ENCODE measurements around the gene SUGCT. TPM values are rescaled to one million over a fixed set of nuclear protein-coding genes. Genes with fewer than 3 reads are reported as not detected.
"Not testable (repeated sequence)": the region's sequence is repeated elsewhere in the genome, so short reads cannot be mapped to it uniquely, and the experiment has no call there.

SUGCT gene
- total and polyA plus RNA-seq, 8 donors, result 0.73 to 1.9 (median 1.2) TPM

- Histone ChIP-seq H3K27ac (no peak overlapping the region), H3K36me3 (no peaks in the 10 kb centered on the region), H3K4me1 (no peaks in the 10 kb centered on the region), H3K4me3 (no peak overlapping the region), H3K27me3 (no peaks in the 10 kb centered on the region), H3K9me3 (no peaks in the 10 kb centered on the region)
- ATAC-seq (no peak), FAIRE-seq (no peak), DNase-seq (no peak)
- whole genome bisulfite sequencing, 2 donors, result 69 to 78% methylated on average over 6 of the region's 6 CpGs
- intact Hi-C loops (cut with DNase I), result no loop called here
- TF ChIP-seq CTCF (IDR thresholded peaks at IDR 0.05), result no peak
Measured at GRCh38 chr7:40595129-40595528, 460.3 kb downstream of the SUGCT start.

DNA sequence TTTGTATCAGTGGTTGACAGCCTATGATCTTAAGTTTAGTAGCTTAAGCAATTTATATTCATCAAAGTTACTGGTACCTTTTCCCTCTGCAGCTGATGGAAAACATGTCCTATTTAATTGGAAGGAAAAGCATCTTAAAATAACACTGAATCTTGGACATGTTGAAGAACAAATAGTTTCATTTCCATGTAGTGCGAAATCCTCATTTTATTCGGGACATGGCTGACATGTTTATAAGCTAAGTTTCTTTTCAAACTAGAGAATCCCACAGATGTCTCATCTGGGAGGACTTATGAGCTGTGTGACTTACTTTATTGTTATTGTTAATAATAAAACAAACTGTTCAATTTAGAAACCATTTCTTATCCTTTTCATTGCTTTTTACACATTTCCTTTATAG, 461.0 kb downstream of the SUGCT start:
- FAIRE-seq, result no peak
- Histone ChIP-seq H3K36me3 (no peaks in the 10 kb centered on the region), H3K4me1 (no peaks in the 10 kb centered on the region), H3K4me3 (no peak overlapping the region), H3K9me3 (no peaks in the 10 kb centered on the region), H3K27ac (no peak overlapping the region), H3K27me3 (no peaks in the 10 kb centered on the region)
- intact Hi-C loops (cut with DNase I), result no loop called here
- TF ChIP-seq CTCF (IDR thresholded peaks at IDR 0.05), result no peak
- 77 to 98% methylated on average over 2 of the region's 2 CpGs for WGBS, 2 donors
- no peak for ATAC-seq
- DNase-seq, result no peak

DNA sequence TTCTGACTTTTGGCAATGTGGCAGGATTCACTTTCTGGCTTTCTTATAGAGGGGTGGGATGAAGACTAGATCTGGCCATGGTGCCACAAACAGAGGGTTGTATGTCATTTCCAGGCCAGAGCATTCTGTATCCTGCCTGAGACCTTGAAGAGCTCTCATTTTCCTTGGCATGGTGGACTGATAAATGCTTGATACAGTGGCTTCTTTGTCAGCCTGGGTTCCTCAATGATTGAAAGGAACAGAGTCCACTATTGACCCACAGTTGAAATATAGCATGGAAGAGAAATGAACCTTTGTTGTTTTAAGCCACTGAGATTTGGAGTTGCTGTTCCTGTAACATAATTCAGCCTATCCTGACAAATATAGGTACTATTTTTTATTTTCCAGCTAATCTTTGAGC, 462.7 kb downstream of the SUGCT start:
- no peaks in the 10 kb centered on the region for H3K27me3 ChIP-seq
- FAIRE-seq (no peak), ATAC-seq (no peak), DNase-seq (no peak)
- intact Hi-C loops (cut with DNase I), result no loop called here
- no peak overlapping the region for H3K4me3 ChIP-seq
- no peaks in the 10 kb centered on the region for H3K9me3 ChIP-seq
- H3K27ac ChIP-seq, result no peak overlapping the region
- no peaks in the 10 kb centered on the region for H3K36me3 ChIP-seq
- TF ChIP-seq CTCF (IDR thresholded peaks at IDR 0.05), result no peak
- H3K4me1 ChIP-seq, result no peaks in the 10 kb centered on the region

GRCh38 chr7:40598915-40599314, 464.1 kb downstream of the SUGCT start:
- Histone ChIP-seq H3K4me3 (no peak overlapping the region), H3K27ac (no peak overlapping the region), H3K4me1 (no peaks in the 10 kb centered on the region), H3K9me3 (no peaks in the 10 kb centered on the region), H3K36me3 (no peaks in the 10 kb centered on the region), H3K27me3 (no peaks in the 10 kb centered on the region)
- 83 to 91% methylated on average over 7 of the region's 7 CpGs for WGBS, 2 donors
- ATAC-seq (no peak), FAIRE-seq (no peak), DNase-seq (no peak)
- intact Hi-C loops (cut with DNase I), result no loop called here
- TF ChIP-seq CTCF (IDR thresholded peaks at IDR 0.05), result no peak

GRCh38 chr7:40599836-40600235, 465.0 kb downstream of the SUGCT start:
- ATAC-seq, result no peak
- intact Hi-C loops (cut with DNase I), result no loop called here
- no peaks in the 10 kb centered on the region for H3K9me3 ChIP-seq
- no peaks in the 10 kb centered on the region for H3K4me1 ChIP-seq
- no peak for TF ChIP-seq CTCF (IDR thresholded peaks at IDR 0.05)
- H3K36me3 ChIP-seq, result no peaks in the 10 kb centered on the region
- no peak overlapping the region for H3K4me3 ChIP-seq
- no peak for FAIRE-seq
- 88 to 94% methylated on average over 5 of the region's 5 CpGs for WGBS, 2 donors
- DNase-seq, result no peak
- H3K27me3 ChIP-seq, result no peaks in the 10 kb centered on the region
- H3K27ac ChIP-seq, result no peak overlapping the region

DNA sequence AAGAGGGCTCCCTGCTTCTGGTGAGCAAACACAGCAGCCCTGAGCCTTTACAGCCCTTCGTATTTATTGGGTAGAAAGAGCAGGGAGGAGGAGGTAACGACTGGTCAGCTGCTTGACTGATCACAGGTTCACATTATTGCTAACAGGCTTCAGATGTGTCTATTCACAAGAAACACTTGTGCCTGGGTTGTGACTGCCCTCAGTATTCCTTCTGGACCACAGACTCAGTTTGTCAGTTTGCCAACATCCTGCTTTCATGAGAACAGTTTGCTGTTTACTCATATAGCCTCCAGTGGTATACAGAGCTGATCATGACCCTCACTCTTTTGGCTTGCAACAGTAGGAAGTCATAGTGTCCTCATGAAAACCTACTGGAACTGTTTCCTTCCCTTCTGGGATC, 467.5 kb downstream of the SUGCT start:
- 82 to 100% methylated on average over 2 of the region's 2 CpGs for WGBS, 2 donors
- not testable (repeated sequence) for ATAC-seq, H3K9me3 ChIP-seq

More for the DNA sequence above, 467.5 kb downstream of the SUGCT start:
- H3K4me1 ChIP-seq; H3K27me3 ChIP-seq; intact Hi-C loops (cut with DNase I); H3K4me3 ChIP-seq; H3K27ac ChIP-seq; FAIRE-seq; DNase-seq; H3K36me3 ChIP-seq: not testable (repeated sequence)
